ENCODE measurements around the gene GPRIN1.

- TF ChIP-seq USF1 (CRISPR knock-in tag; IDR thresholded peaks at IDR 0.05) (no peak), CTCF (IDR thresholded peaks at IDR 0.05) (no peak), ATF2 (CRISPR knock-in tag; IDR thresholded peaks at IDR 0.05; ENCODE audit: borderline replicate concordance, low read depth) (no peak), ZNF219 (CRISPR knock-in tag; IDR thresholded peaks at IDR 0.05; ENCODE audit: borderline replicate concordance) (no peak), ZBTB21 (CRISPR knock-in tag; IDR thresholded peaks at IDR 0.05; ENCODE audit: borderline replicate concordance) (no peak), JUN (CRISPR knock-in tag; IDR thresholded peaks at IDR 0.05) (no peak)
- TF ChIP-seq, protein P1, sequence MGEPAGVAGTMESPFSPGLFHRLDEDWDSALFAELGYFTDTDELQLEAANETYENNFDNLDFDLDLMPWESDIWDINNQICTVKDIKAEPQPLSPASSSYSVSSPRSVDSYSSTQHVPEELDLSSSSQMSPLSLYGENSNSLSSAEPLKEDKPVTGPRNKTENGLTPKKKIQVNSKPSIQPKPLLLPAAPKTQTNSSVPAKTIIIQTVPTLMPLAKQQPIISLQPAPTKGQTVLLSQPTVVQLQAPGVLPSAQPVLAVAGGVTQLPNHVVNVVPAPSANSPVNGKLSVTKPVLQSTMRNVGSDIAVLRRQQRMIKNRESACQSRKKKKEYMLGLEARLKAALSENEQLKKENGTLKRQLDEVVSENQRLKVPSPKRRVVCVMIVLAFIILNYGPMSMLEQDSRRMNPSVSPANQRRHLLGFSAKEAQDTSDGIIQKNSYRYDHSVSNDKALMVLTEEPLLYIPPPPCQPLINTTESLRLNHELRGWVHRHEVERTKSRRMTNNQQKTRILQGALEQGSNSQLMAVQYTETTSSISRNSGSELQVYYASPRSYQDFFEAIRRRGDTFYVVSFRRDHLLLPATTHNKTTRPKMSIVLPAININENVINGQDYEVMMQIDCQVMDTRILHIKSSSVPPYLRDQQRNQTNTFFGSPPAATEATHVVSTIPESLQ (CRISPR knock-in tag; IDR thresholded peaks at IDR 0.05), result no peak
- TF ChIP-seq, protein P2, sequence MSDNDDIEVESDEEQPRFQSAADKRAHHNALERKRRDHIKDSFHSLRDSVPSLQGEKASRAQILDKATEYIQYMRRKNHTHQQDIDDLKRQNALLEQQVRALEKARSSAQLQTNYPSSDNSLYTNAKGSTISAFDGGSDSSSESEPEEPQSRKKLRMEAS (CRISPR knock-in tag; IDR thresholded peaks at IDR 0.05), result no peak
Observed at GRCh38 chr5:176579323-176579722, 30.6 kb downstream of the GPRIN1 start.

All from WTC11 (cell line).